ENCODE measurements around the gene CDH13. TPM values are rescaled to one million over a fixed set of nuclear protein-coding genes. Genes with fewer than 3 reads are reported as not detected.

The CDH13 gene
- total RNA-seq, 2 donors from 2014 or later: 2.9 TPM; not detected in 1

GRCh38 chr16:82874271-82874670 is 247.5 kb downstream of the CDH13 start:
- no peaks in the 10 kb centered on the region for H3K36me3 ChIP-seq (replicated peaks in 1 of 2; ENCODE audit: insufficient read depth in 1 of 2, low read depth in 2 of 2)
- H3K27ac ChIP-seq: no peak overlapping the region

GRCh38 chr16:82874672-82875071 is 247.9 kb downstream of the CDH13 start:
- intact Hi-C loops (cut with DNase I): no loop called here
- no peak overlapping the region for H3K27ac ChIP-seq
- H3K4me3 ChIP-seq: no peak overlapping the region
- no peaks in the 10 kb centered on the region for H3K4me1 ChIP-seq
- WGBS, 2 donors: 80 to 87% methylated on average over 1 of the region's 1 CpG
- H3K9me3 ChIP-seq: no peaks in the 10 kb centered on the region
- DNase-seq (no peak), ATAC-seq (no peak)
- H3K27me3 ChIP-seq: no peaks in the 10 kb centered on the region
- H3K36me3 ChIP-seq (replicated peaks in 1 of 2; ENCODE audit: insufficient read depth in 1 of 2, low read depth in 2 of 2): no peaks in the 10 kb centered on the region
- no peak for TF ChIP-seq POLR2A (IDR thresholded peaks at IDR 0.05)
- no peak for TF ChIP-seq CTCF (IDR thresholded peaks at IDR 0.05)

More at GRCh38 chr16:82874271-82874670, 247.5 kb downstream of the CDH13 start:
- Histone ChIP-seq H3K9me3 (no peaks in the 10 kb centered on the region), H3K4me3 (no peak overlapping the region), H3K4me1 (no peaks in the 10 kb centered on the region), H3K27me3 (no peaks in the 10 kb centered on the region)
- TF ChIP-seq POLR2A (IDR thresholded peaks at IDR 0.05) (no peak), CTCF (IDR thresholded peaks at IDR 0.05) (no peak)
- DNase-seq (no peak), ATAC-seq (no peak)
- intact Hi-C loops (cut with DNase I): no loop called here
- WGBS, 2 donors: 36 to 62% methylated on average over 7 of the region's 7 CpGs

GRCh38 chr16:82876951-82877350 is 250.2 kb downstream of the CDH13 start:
- no peak overlapping the region for H3K27ac ChIP-seq
- no peak overlapping the region for H3K4me3 ChIP-seq
- intact Hi-C loops (cut with DNase I): no loop called here
- no peaks in the 10 kb centered on the region for H3K9me3 ChIP-seq
- ATAC-seq (no peak), DNase-seq (no peak)
- no peaks in the 10 kb centered on the region for H3K4me1 ChIP-seq
- no peak for TF ChIP-seq POLR2A (IDR thresholded peaks at IDR 0.05)
- TF ChIP-seq CTCF (IDR thresholded peaks at IDR 0.05): no peak
- no peaks in the 10 kb centered on the region for H3K27me3 ChIP-seq
- H3K36me3 ChIP-seq (replicated peaks in 1 of 2; ENCODE audit: insufficient read depth in 1 of 2, low read depth in 2 of 2): no peaks in the 10 kb centered on the region

- no peaks in the 10 kb centered on the region for H3K4me1 ChIP-seq
- no peaks in the 10 kb centered on the region for H3K9me3 ChIP-seq
- TF ChIP-seq POLR2A (IDR thresholded peaks at IDR 0.05): no peak
- no peak for TF ChIP-seq CTCF (IDR thresholded peaks at IDR 0.05)
- ATAC-seq: no peak
- no peak overlapping the region for H3K27ac ChIP-seq
- intact Hi-C loops (cut with DNase I): no loop called here
- 52 to 75% methylated on average over 5 of the region's 5 CpGs for WGBS, 2 donors
- H3K36me3 ChIP-seq (replicated peaks in 1 of 2; ENCODE audit: insufficient read depth in 1 of 2, low read depth in 2 of 2): no peaks in the 10 kb centered on the region
- DNase-seq: no peak
- H3K4me3 ChIP-seq: no peak overlapping the region
- H3K27me3 ChIP-seq: no peaks in the 10 kb centered on the region
Observed at GRCh38 chr16:82878466-82878865, 251.7 kb downstream of the CDH13 start.

GRCh38 chr16:82880346-82880745 is 253.6 kb downstream of the CDH13 start:
- H3K27me3 ChIP-seq: no peaks in the 10 kb centered on the region
- WGBS, 2 donors: 80 to 84% methylated on average over 4 of the region's 4 CpGs
- no peak overlapping the region for H3K4me3 ChIP-seq
- H3K36me3 ChIP-seq (replicated peaks in 1 of 2; ENCODE audit: insufficient read depth in 1 of 2, low read depth in 2 of 2): no peaks in the 10 kb centered on the region
- H3K27ac ChIP-seq: no peak overlapping the region
- no peaks in the 10 kb centered on the region for H3K9me3 ChIP-seq
- intact Hi-C loops (cut with DNase I): no loop called here
- ATAC-seq (no peak), DNase-seq (no peak)
- TF ChIP-seq CTCF (IDR thresholded peaks at IDR 0.05) (no peak), POLR2A (IDR thresholded peaks at IDR 0.05) (no peak)
- H3K4me1 ChIP-seq: no peaks in the 10 kb centered on the region

Data from body of pancreas (tissue), 4 donors.